Activated naive CD4-positive, alpha-beta T cell treated with anti-CD3 and anti-CD28 coated beads, Interleukin-2, amount 50 U/mL, for 72 hours (primary cell): Measurements from ENCODE around the gene FAM131A. TPM values are rescaled to one million over a fixed set of nuclear protein-coding genes. Genes with fewer than 3 reads are reported as not detected.
A peak's percentile ranks its signal among the peaks of the same experiment; 100 is the strongest.

ENCODE experiments used
- ATAC-seq, 2 donors: fragments of 150-1000 bp; cut with Tn5 transposase; 2 replicates each; pipeline ENCODE4 v1.10.0; 2021; ENCODE audit warnings: mild to moderate bottlenecking in 2 of 2, moderate library complexity in 2 of 2
- DNase-seq, 2 donors: peaks; one replicate each; pipeline ENCODE4 v3.0.0; 2021 to 2022; ENCODE audit warnings: low spot score in 2 of 2
- H3K27ac Mint-ChIP-seq, 2 donors: one replicate each; pipeline ENCODE4 v1.8.0; 2022; ENCODE audit warnings: mild to moderate bottlenecking in 2 of 2, mixed read lengths in 2 of 2
- H3K36me3 Mint-ChIP-seq, 2 donors: one replicate each; pipeline ENCODE4 v1.8.0; 2022; ENCODE audit warnings: mixed read lengths in 2 of 2
- H3K9me3 Mint-ChIP-seq, 2 donors: one replicate each; pipeline ENCODE4 v1.8.0; 2022; ENCODE audit warnings: mixed read lengths in 2 of 2
- total RNA-seq, 2 donors: library from RNA; stranded (reverse); gene quantifications; one replicate each; pipeline ENCODE4 v1.2.3, GENCODE V29; 2022

Gene FAM131A
- total RNA-seq = 1 to 10 TPM; 4.1 to 6.8 TPM

- ATAC-seq (no peak), DNase-seq (no peak)
- Mint-ChIP-seq H3K36me3 (no peaks in the 10 kb centered on the region), H3K9me3 (no peaks in the 10 kb centered on the region), H3K27ac (peak within 1 kb of the TSS; percentile 60 to 87)
Measured at GRCh38 chr3:184337399-184337714, at the start of gene FAM131A. FAM131A (plus strand) TSS chr3:184337600; CDS start chr3:184337631, 31 bp downstream.

- no peaks in the 10 kb centered on the region for H3K36me3 Mint-ChIP-seq
- ATAC-seq = peak; percentile 82 to 85
Measured at GRCh38 chr3:184289426-184289938, 47.9 kb upstream of the FAM131A start.

GRCh38 chr3:184290331-184290730 lies 47.1 kb upstream of the FAM131A start:
- H3K9me3 Mint-ChIP-seq = no peaks in the 10 kb centered on the region
- H3K36me3 Mint-ChIP-seq = no peaks in the 10 kb centered on the region
- ATAC-seq (no peak), DNase-seq (no peak)
- no peak overlapping the region for H3K27ac Mint-ChIP-seq

More at GRCh38 chr3:184289426-184289938, 47.9 kb upstream of the FAM131A start:
- no peak overlapping the region for H3K27ac Mint-ChIP-seq
- H3K9me3 Mint-ChIP-seq = no peaks in the 10 kb centered on the region
- DNase-seq = peak in 1 of 2 donors; percentile 79

- Mint-ChIP-seq H3K27ac (no peak overlapping the region), H3K36me3 (no peaks in the 10 kb centered on the region), H3K9me3 (no peaks in the 10 kb centered on the region)
- ATAC-seq (no peak), DNase-seq (no peak)
Measured at GRCh38 chr3:184291044-184291737, 46.2 kb upstream of the FAM131A start.

- H3K27ac Mint-ChIP-seq = no peak overlapping the region
- H3K9me3 Mint-ChIP-seq = no peaks in the 10 kb centered on the region
- ATAC-seq (no peak), DNase-seq (no peak)
- no peaks in the 10 kb centered on the region for H3K36me3 Mint-ChIP-seq
Measured at GRCh38 chr3:184291738-184292445, 45.5 kb upstream of the FAM131A start.

- ATAC-seq (no peak), DNase-seq (no peak)
- Mint-ChIP-seq H3K36me3 (peaks cover 11 to 15% of the 10 kb centered on the region in 2 donors), H3K27ac (no peak overlapping the region), H3K9me3 (no peaks in the 10 kb centered on the region)
Measured at GRCh38 chr3:184295771-184296170, 41.6 kb upstream of the FAM131A start.

GRCh38 chr3:184296616-184297015 lies 40.8 kb upstream of the FAM131A start:
- ATAC-seq (no peak), DNase-seq (no peak)
- Mint-ChIP-seq H3K36me3 (peaks cover 12 to 19% of the 10 kb centered on the region in 2 donors), H3K9me3 (no peaks in the 10 kb centered on the region), H3K27ac (no peak overlapping the region)

- ATAC-seq (peak; percentile 95 to 96), DNase-seq (peak; percentile 95 to 96)
- Mint-ChIP-seq H3K27ac (peak within 1 kb of the TSS; percentile 93 to 97), H3K9me3 (no peaks in the 10 kb centered on the region), H3K36me3 (peaks cover 12 to 25% of the 10 kb centered on the region in 2 donors)
Measured at GRCh38 chr3:184298759-184299487, 38.5 kb upstream of the FAM131A start, which contains the start of gene PSMD2. PSMD2 (plus strand) TSS chr3:184299241; CDS start chr3:184299267, 26 bp downstream.

- Mint-ChIP-seq H3K9me3 (no peaks in the 10 kb centered on the region), H3K27ac (peak overlapping the region; percentile 93 to 97), H3K36me3 (peaks cover 20 to 25% of the 10 kb centered on the region in 2 donors)
- DNase-seq (no peak), ATAC-seq (no peak)
Measured at GRCh38 chr3:184299488-184300377, 37.7 kb upstream of the FAM131A start.

- peaks cover 23 to 25% of the 10 kb centered on the region in 2 donors for H3K36me3 Mint-ChIP-seq
- ATAC-seq (no peak), DNase-seq (no peak)
- no peaks in the 10 kb centered on the region for H3K9me3 Mint-ChIP-seq
- peak overlapping the region; percentile 55 to 93 for H3K27ac Mint-ChIP-seq
Measured at GRCh38 chr3:184300378-184300720, 37.1 kb upstream of the FAM131A start.

GRCh38 chr3:184305577-184305976 lies 31.8 kb upstream of the FAM131A start:
- no peaks in the 10 kb centered on the region for H3K9me3 Mint-ChIP-seq
- peak in 1 of 2 donors; percentile 58 for ATAC-seq
- H3K27ac Mint-ChIP-seq = peak overlapping the region in 1 of 2 donors; percentile 47
- peaks cover 22 to 39% of the 10 kb centered on the region in 2 donors for H3K36me3 Mint-ChIP-seq
- DNase-seq = no peak

- Mint-ChIP-seq H3K9me3 (no peaks in the 10 kb centered on the region), H3K27ac (peak overlapping the region in 1 of 2 donors; percentile 47), H3K36me3 (peaks cover 17 to 36% of the 10 kb centered on the region in 2 donors)
- DNase-seq (no peak), ATAC-seq (no peak)
Measured at GRCh38 chr3:184306341-184306972, 30.9 kb upstream of the FAM131A start.

- Mint-ChIP-seq H3K27ac (peak overlapping the region; percentile 18 to 35), H3K9me3 (no peaks in the 10 kb centered on the region), H3K36me3 (peaks cover 10 to 36% of the 10 kb centered on the region in 2 donors)
- DNase-seq = no peak
- no peak for ATAC-seq
Measured at GRCh38 chr3:184307915-184308314, 29.5 kb upstream of the FAM131A start.

GRCh38 chr3:184308744-184309143 lies 28.7 kb upstream of the FAM131A start:
- Mint-ChIP-seq H3K36me3 (peaks cover 10 to 36% of the 10 kb centered on the region in 2 donors), H3K27ac (peak overlapping the region in 1 of 2 donors; percentile 34), H3K9me3 (no peaks in the 10 kb centered on the region)
- DNase-seq (no peak), ATAC-seq (no peak)

GRCh38 chr3:184311633-184312032 lies 25.8 kb upstream of the FAM131A start:
- H3K36me3 Mint-ChIP-seq = peaks cover 19 to 31% of the 10 kb centered on the region in 2 donors
- no peak for DNase-seq
- ATAC-seq = no peak
- H3K27ac Mint-ChIP-seq = no peak overlapping the region
- H3K9me3 Mint-ChIP-seq = no peaks in the 10 kb centered on the region

GRCh38 chr3:184314363-184314699 lies 23.1 kb upstream of the FAM131A start, which contains the start of gene EIF4G1:
EIF4G1 (plus strand) TSS chr3:184314606; CDS start chr3:184315797, 1,191 bp downstream.
- peak; percentile 95 to 96 for ATAC-seq
- H3K27ac Mint-ChIP-seq = peak within 1 kb of the TSS; percentile 82 to 95
- peaks cover 23 to 29% of the 10 kb centered on the region in 2 donors for H3K36me3 Mint-ChIP-seq
- peak; percentile 92 to 95 for DNase-seq
- no peaks in the 10 kb centered on the region for H3K9me3 Mint-ChIP-seq
